ENCODE measurements around the gene LHX6. TPM values are rescaled to one million over a fixed set of nuclear protein-coding genes. Genes with fewer than 3 reads are reported as not detected.

Gene LHX6
- polyA plus RNA-seq, 2 of the 4 experiments (the other 2 are of a cell fraction) = 0.14 to 0.26 TPM

- TF ChIP-seq CHD4 (IDR thresholded peaks at IDR 0.05; ENCODE audit: borderline replicate concordance) (no peak), POLR2AphosphoS2 (conservative IDR thresholded peaks at IDR 0.05; ENCODE audit: low read length) (no peak)
These were observed 19.3 kb downstream of the LHX6 start (continued) for GRCh38 chr9:122209451-122209850.

GRCh38 chr9:122207096-122207495 is 21.7 kb downstream of the LHX6 start:
- ChIA-PET CTCF (interaction anchor here (0.7 to 1.3 kb wide), 3 partner anchors 15 to 85 kb away, joined by 3 read pairs; no protein-coding TSS in a partner anchor), POLR2A (no interaction called here)
- no peak overlapping the region for H3K27ac ChIP-seq
- 72% methylated on average over 9 of the region's 9 CpGs for WGBS (ENCODE audit: missing lambda C conversion rate)
- ATAC-seq = no peak
- H3K4me2 ChIP-seq = no peak overlapping the region
- FAIRE-seq = no peak
- no peaks in the 10 kb centered on the region for H3K4me1 ChIP-seq
- TF ChIP-seq BHLHE40 (IDR thresholded peaks at IDR 0.05; ENCODE audit: low read depth, low read length) (no peak), USF2 (IDR thresholded peaks at IDR 0.05) (no peak), BCL3 (IDR thresholded peaks at IDR 0.05) (no peak), EHF (CRISPR knock-in tag; IDR thresholded peaks at IDR 0.05) (no peak), EP300 (IDR thresholded peaks at IDR 0.05) (no peak)
- DNase-seq (ENCODE audit: low read depth in 1 of 2, low spot score in 1 of 2) = no peak
- no peak overlapping the region for H3K4me3 ChIP-seq
- no peaks in the 10 kb centered on the region for H3K9me3 ChIP-seq

GRCh38 chr9:122206118-122207046 is 22.4 kb downstream of the LHX6 start:
- ATAC-seq (no peak), DNase-seq (ENCODE audit: low read depth in 1 of 2, low spot score in 1 of 2) (no peak), FAIRE-seq (no peak)
- Histone ChIP-seq H3K4me1 (no peaks in the 10 kb centered on the region), H3K27ac (no peak overlapping the region), H3K9me3 (no peaks in the 10 kb centered on the region), H3K4me2 (no peak overlapping the region), H3K4me3 (no peak overlapping the region)
- 51% methylated on average over 9 of the region's 9 CpGs for WGBS (ENCODE audit: missing lambda C conversion rate)
- ChIA-PET CTCF (interaction anchor here (1.3 kb wide), 1 partner anchor 14 kb away, joined by 3 read pairs; no protein-coding TSS in a partner anchor), POLR2A (no interaction called here)
- TF ChIP-seq RNF2 (IDR thresholded peaks at IDR 0.05; ENCODE audit: borderline replicate concordance, low read depth) (no peak), CBX8 (IDR thresholded peaks at IDR 0.05) (no peak), EP300 (IDR thresholded peaks at IDR 0.05) (no peak), POLR2AphosphoS2 (conservative IDR thresholded peaks at IDR 0.05; ENCODE audit: low read length) (no peak), HES2 (IDR thresholded peaks at IDR 0.05) (no peak), HOXA7 (CRISPR knock-in tag; IDR thresholded peaks at IDR 0.05) (no peak), PHF8 (IDR thresholded peaks at IDR 0.05; ENCODE audit: borderline replicate concordance, low read depth) (no peak), HOXB13 (CRISPR knock-in tag; IDR thresholded peaks at IDR 0.05; ENCODE audit: low read depth) (no peak), CEBPB (IDR thresholded peaks at IDR 0.05) (no peak), E2F6 (IDR thresholded peaks at IDR 0.05; ENCODE audit: borderline replicate concordance, low read depth) (no peak), MAZ (IDR thresholded peaks at IDR 0.05; ENCODE audit: borderline replicate concordance, low read depth, low read length) (no peak), ESRRA (IDR thresholded peaks at IDR 0.05; ENCODE audit: borderline replicate concordance, low read length) (no peak), RAD21 (conservative IDR thresholded peaks at IDR 0.05 in 1 of 2, IDR thresholded peaks at IDR 0.05 in 1 of 2) (no peak), MAX (IDR thresholded peaks at IDR 0.05) (no peak), RCOR1 (IDR thresholded peaks at IDR 0.05; ENCODE audit: low read depth, low read length) (no peak), BHLHE40 (IDR thresholded peaks at IDR 0.05; ENCODE audit: low read depth, low read length) (no peak), FOSL2 (IDR thresholded peaks at IDR 0.05) (no peak), FOSL2 (CRISPR knock-in tag; IDR thresholded peaks at IDR 0.05) (no peak)

Data from A549 (cell line).